PC-3 (cell line): ENCODE data around the gene TNFAIP3.

Source experiments
- EZH2 ChIP-seq: fragments of 300-600 bp; sonication (generic); IDR thresholded peaks from one replicate; pipeline ENCODE4 v1.6.1; 2017; ENCODE audit warnings: antibody characterized with exemption, mild to moderate bottlenecking, low read length; ENCODE audit not compliant: unreplicated experiment
- EZH2phosphoT487 ChIP-seq: fragments of 300-600 bp; sonication (generic); IDR thresholded peaks from 2 replicates; pipeline ENCODE4 v1.6.1; 2018; ENCODE audit warnings: mild to moderate bottlenecking, antibody characterized with exemption, low read length, borderline replicate concordance
- TF ChIP-seq, protein P1 (sequence below): fragments of 300-600 bp; sonication (generic); conservative IDR thresholded peaks from 2 replicates; pipeline ENCODE4 v1.5.1; 2017; ENCODE audit warnings: antibody characterized with exemption, low read depth, mild to moderate bottlenecking, low read length

- TF ChIP-seq, protein P1, sequence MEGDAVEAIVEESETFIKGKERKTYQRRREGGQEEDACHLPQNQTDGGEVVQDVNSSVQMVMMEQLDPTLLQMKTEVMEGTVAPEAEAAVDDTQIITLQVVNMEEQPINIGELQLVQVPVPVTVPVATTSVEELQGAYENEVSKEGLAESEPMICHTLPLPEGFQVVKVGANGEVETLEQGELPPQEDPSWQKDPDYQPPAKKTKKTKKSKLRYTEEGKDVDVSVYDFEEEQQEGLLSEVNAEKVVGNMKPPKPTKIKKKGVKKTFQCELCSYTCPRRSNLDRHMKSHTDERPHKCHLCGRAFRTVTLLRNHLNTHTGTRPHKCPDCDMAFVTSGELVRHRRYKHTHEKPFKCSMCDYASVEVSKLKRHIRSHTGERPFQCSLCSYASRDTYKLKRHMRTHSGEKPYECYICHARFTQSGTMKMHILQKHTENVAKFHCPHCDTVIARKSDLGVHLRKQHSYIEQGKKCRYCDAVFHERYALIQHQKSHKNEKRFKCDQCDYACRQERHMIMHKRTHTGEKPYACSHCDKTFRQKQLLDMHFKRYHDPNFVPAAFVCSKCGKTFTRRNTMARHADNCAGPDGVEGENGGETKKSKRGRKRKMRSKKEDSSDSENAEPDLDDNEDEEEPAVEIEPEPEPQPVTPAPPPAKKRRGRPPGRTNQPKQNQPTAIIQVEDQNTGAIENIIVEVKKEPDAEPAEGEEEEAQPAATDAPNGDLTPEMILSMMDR: no peak
- no peak for TF ChIP-seq EZH2
- TF ChIP-seq EZH2phosphoT487: no peak
These were observed 8.5 kb downstream of the TNFAIP3 start for GRCh38 chr6:137875606-137876005.
